Loucy (cell line): ENCODE data around the gene NIM1K.

Experiments used
- EZH2phosphoT487 ChIP-seq: fragments of 200-600 bp; IDR thresholded peaks from 2 replicates; pipeline ENCODE4 v1.6.1; 2018; ENCODE audit warnings: antibody characterized with exemption, mild to moderate bottlenecking, moderate library complexity, borderline replicate concordance
- TF ChIP-seq, protein P1 (sequence below): fragments of 200-600 bp; sonication (generic); conservative IDR thresholded peaks from 2 replicates; pipeline ENCODE4 v1.5.1; 2014; ENCODE audit warnings: mild to moderate bottlenecking, antibody characterized with exemption, low read length

DNA sequence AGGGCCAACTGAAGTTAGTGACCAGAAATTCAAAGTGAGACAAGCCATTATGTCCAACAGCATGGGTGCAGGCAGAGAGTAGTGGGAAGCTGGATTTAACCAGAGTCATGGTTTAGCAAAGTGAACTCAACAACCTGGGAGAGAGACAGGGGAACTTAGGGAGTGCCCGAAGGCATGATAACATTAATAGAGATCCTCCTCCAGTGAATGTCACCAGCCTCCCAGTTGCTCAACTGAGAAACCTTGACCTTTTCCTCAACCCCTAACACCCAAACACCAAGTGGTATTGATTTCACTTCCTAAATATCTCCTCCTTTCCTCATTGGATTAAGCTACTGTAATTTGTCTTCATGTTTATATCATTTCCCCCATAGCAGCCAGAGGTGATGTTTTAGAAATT is 78.6 kb downstream of the NIM1K start:
- TF ChIP-seq, protein P1, sequence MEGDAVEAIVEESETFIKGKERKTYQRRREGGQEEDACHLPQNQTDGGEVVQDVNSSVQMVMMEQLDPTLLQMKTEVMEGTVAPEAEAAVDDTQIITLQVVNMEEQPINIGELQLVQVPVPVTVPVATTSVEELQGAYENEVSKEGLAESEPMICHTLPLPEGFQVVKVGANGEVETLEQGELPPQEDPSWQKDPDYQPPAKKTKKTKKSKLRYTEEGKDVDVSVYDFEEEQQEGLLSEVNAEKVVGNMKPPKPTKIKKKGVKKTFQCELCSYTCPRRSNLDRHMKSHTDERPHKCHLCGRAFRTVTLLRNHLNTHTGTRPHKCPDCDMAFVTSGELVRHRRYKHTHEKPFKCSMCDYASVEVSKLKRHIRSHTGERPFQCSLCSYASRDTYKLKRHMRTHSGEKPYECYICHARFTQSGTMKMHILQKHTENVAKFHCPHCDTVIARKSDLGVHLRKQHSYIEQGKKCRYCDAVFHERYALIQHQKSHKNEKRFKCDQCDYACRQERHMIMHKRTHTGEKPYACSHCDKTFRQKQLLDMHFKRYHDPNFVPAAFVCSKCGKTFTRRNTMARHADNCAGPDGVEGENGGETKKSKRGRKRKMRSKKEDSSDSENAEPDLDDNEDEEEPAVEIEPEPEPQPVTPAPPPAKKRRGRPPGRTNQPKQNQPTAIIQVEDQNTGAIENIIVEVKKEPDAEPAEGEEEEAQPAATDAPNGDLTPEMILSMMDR = no peak
- TF ChIP-seq EZH2phosphoT487 = no peak
